VCaP (cell line): ENCODE results near the gene GRID2.

Experiments
- H3K27ac ChIP-seq: fragments of 450-650 bp; 2 replicates; pipeline ENCODE4 v1.5.1; 2017
- TF ChIP-seq, protein P1 (sequence below): fragments of 450-650 bp; conservative IDR thresholded peaks from 2 replicates; pipeline ENCODE4 v1.5.1; 2017; ENCODE audit warnings: mild to moderate bottlenecking, moderate library complexity

The GRID2 gene

DNA sequence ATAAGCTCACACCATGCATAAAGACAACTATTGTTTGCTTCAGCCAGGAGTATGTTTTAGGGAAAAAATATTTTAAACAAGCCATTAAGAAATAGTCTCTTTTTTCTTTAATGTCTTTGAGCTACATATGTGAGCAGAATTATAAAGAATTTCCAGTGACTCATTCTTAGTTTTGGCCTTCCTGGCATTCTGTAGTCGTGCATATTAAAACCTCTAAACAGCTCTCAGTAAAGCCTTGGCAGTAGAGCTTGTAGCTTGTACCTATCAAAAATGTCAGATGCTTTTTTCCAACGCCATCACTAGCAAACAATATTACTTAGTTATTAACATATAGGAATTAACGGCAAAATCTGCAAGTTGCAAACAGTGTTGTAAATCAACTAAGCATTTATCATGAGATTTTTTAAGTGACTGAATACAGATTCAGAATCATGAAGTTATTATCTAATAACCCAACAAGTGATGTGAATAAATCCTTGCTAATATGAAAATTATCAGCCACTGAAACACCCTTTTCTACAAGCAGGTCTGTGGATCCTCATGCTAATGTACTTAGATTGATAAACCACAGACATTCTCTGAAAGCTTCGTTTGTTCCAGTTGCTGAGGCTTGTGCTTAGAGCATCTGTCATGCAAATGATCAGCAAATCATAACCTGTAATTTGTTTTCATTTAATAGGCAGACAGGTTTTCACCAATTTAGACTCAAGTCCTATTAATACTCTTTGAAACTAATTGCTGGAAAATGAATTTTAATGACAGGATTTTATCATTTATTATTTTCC is 1112.8 kb downstream of the GRID2 start:
- H3K27ac ChIP-seq, result no peak overlapping the region

DNA sequence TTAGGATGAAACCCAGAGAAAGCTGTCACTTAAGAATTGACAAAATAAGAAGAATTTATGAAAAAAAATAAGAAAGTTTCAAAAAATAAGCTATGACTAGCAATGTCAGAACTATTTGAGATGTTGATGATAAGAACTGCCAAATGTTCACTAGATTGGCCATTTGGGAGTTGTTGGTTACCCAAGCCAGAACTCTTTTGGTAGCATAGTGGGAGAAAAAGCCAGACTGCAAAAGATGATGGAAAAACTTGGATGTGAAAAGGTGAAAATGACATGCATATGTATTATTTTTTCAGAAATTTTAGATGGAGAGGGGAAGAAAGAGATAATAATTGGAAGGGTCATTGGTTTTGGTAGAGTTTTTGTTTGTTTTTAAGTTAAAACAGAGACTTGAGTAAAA is 1127.6 kb downstream of the GRID2 start:
- no peak overlapping the region for H3K27ac ChIP-seq
- TF ChIP-seq, protein P1, sequence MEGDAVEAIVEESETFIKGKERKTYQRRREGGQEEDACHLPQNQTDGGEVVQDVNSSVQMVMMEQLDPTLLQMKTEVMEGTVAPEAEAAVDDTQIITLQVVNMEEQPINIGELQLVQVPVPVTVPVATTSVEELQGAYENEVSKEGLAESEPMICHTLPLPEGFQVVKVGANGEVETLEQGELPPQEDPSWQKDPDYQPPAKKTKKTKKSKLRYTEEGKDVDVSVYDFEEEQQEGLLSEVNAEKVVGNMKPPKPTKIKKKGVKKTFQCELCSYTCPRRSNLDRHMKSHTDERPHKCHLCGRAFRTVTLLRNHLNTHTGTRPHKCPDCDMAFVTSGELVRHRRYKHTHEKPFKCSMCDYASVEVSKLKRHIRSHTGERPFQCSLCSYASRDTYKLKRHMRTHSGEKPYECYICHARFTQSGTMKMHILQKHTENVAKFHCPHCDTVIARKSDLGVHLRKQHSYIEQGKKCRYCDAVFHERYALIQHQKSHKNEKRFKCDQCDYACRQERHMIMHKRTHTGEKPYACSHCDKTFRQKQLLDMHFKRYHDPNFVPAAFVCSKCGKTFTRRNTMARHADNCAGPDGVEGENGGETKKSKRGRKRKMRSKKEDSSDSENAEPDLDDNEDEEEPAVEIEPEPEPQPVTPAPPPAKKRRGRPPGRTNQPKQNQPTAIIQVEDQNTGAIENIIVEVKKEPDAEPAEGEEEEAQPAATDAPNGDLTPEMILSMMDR, result no peak

More for the DNA sequence above, 1112.8 kb downstream of the GRID2 start:
- TF ChIP-seq, protein P1, result no peak

DNA sequence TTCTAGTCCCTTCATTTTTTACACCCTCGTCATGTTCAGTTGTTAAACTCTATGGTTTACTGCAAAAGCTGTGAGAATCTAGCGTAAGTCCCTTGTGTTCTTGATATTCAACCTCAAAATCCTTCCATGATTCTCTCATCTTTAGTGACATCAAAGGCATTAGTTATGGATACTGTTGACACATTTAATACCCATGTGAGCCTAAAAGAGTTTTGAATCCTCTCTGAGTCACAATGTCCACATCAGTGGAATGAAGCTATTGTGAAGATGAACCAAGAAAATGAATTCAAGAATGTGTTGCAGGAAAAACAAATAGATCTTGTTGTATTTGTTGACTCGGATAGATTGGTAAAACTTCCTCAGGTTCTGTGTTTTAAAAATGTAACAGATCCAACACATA is 1130.1 kb downstream of the GRID2 start:
- no peak overlapping the region for H3K27ac ChIP-seq
- TF ChIP-seq, protein P1, result no peak

- no peak overlapping the region for H3K27ac ChIP-seq
- TF ChIP-seq, protein P1, result no peak
Observed at GRCh38 chr4:93436000-93436626, 1132.3 kb downstream of the GRID2 start.

- TF ChIP-seq, protein P1, result no peak
Observed at GRCh38 chr4:93437991-93438390, 1134.2 kb downstream of the GRID2 start.

DNA sequence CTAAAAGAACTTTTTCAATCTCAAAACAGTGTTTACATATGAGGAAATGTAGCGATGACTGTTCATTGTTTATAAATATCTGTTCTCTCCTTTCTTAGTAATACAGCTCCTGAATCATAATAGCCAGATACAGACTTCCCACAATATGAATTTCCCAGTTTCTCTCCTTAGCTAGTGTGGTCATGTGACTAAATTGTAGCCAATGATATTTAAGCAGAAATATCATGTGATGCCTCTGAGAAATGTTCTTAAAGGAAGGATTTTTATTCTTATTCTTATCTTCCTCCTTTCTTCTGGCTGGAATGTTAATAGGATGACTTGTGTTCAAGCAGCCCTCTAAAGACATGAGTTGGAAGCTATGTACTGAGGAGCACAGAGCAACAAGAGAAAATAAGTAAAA is 1141.1 kb downstream of the GRID2 start:
- TF ChIP-seq, protein P1, result no peak
- no peak overlapping the region for H3K27ac ChIP-seq

More at GRCh38 chr4:93437991-93438390, 1134.2 kb downstream of the GRID2 start:
- no peak overlapping the region for H3K27ac ChIP-seq

DNA sequence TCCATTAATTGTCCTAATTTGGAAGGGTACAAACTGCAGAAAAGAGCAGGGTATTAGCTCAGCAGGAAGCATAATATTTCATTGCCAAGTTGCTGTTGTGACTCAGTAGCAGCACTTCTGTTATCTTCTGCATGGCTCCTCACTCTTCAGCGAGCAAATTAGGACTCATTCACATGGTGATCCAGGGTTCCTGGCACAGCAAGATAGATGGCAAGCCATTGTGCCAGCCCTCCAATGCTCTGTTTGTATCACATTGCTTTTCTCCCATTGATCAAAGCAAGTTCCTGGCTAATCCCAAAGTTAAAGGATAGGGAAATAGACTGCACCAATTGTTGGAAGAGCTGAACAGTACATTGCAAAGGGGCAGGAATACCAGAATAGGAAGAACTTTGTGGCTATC is 1142.3 kb downstream of the GRID2 start:
- H3K27ac ChIP-seq, result no peak overlapping the region
- TF ChIP-seq, protein P1, result no peak
